Astrocyte (in vitro differentiated cells and primary cell): ENCODE data around the gene PYY.

Experiments used
- EZH2 ChIP-seq: IDR thresholded peaks from 2 replicates; pipeline ENCODE4 v1.6.1; 2012; ENCODE audit warnings: mild to moderate bottlenecking, low read length, inconsistent platforms; ENCODE audit not compliant: insufficient read depth
- TF ChIP-seq, protein P1 (sequence below): IDR thresholded peaks from 2 replicates; pipeline ENCODE4 v1.5.1; 2011; ENCODE audit warnings: low read depth, mild to moderate bottlenecking, inconsistent platforms, low read length, moderate library complexity; ENCODE audit not compliant: insufficient read depth

DNA sequence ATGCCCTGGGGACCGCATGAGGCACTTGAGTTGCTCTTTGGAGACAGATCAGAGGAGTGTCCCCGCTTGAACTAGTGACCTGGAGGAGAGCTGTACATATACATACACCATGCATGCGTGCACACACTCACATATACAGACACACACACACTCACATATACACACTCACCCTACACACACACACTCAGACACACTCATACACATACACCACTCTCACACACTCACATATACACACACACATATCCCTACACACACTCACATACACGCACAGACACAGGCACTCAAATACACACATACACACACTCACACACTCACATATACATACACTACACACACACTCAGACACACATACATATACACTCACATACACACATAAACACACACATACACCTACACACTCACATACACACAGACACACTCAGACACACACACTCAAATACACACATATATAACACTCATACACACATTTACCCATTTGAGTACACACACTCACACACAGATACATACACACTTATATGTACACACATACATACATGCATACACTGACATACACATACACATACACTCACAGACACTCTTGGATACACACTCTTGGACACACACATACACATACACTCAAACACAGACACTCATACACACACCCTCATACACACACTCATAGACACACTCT lies 41.0 kb downstream of the PYY start:
- TF ChIP-seq, protein P1, sequence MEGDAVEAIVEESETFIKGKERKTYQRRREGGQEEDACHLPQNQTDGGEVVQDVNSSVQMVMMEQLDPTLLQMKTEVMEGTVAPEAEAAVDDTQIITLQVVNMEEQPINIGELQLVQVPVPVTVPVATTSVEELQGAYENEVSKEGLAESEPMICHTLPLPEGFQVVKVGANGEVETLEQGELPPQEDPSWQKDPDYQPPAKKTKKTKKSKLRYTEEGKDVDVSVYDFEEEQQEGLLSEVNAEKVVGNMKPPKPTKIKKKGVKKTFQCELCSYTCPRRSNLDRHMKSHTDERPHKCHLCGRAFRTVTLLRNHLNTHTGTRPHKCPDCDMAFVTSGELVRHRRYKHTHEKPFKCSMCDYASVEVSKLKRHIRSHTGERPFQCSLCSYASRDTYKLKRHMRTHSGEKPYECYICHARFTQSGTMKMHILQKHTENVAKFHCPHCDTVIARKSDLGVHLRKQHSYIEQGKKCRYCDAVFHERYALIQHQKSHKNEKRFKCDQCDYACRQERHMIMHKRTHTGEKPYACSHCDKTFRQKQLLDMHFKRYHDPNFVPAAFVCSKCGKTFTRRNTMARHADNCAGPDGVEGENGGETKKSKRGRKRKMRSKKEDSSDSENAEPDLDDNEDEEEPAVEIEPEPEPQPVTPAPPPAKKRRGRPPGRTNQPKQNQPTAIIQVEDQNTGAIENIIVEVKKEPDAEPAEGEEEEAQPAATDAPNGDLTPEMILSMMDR: no peak
- TF ChIP-seq EZH2: no peak
